Chondrocyte (in vitro differentiated cells): ENCODE data around the gene CHRDL2. TPM values are rescaled to one million over a fixed set of nuclear protein-coding genes. Genes with fewer than 3 reads are reported as not detected.

ENCODE experiments used
- DNase-seq: peaks from one replicate; pipeline ENCODE4 v3.0.0; 2021; ENCODE audit warnings: mixed read lengths, low spot score
- H3K27ac Mint-ChIP-seq: one replicate; pipeline ENCODE4 v1.8.0; 2021; ENCODE audit warnings: mild to moderate bottlenecking, moderate library complexity, mixed read lengths; ENCODE audit not compliant: unreplicated experiment
- H3K27me3 Mint-ChIP-seq: 2 replicates; pipeline ENCODE4 v1.8.0; 2021; ENCODE audit warnings: low read depth, mixed read lengths
- H3K36me3 Mint-ChIP-seq: 2 replicates; pipeline ENCODE4 v1.8.0; 2021; ENCODE audit warnings: low read depth, mixed read lengths
- H3K4me1 Mint-ChIP-seq: 2 replicates; pipeline ENCODE4 v1.8.0; 2021; ENCODE audit warnings: low read depth, mild to moderate bottlenecking, mixed read lengths
- H3K4me3 Mint-ChIP-seq: one replicate; pipeline ENCODE4 v1.8.0; 2021; ENCODE audit warnings: mild to moderate bottlenecking, moderate library complexity, mixed read lengths; ENCODE audit not compliant: unreplicated experiment
- H3K9me3 Mint-ChIP-seq: 2 replicates; pipeline ENCODE4 v1.8.0; 2021; ENCODE audit warnings: low read depth, mixed read lengths
- CTCF ChIP-seq: fragments of 200-600 bp; sonication (generic); IDR thresholded peaks from 2 replicates; pipeline ENCODE4 v1.5.0; 2021; ENCODE audit warnings: antibody characterized with exemption, mild to moderate bottlenecking, moderate library complexity
- total RNA-seq: library from RNA; stranded (reverse); gene quantifications from 3 replicates; pipeline ENCODE4 v1.2.1, GENCODE V29; 2021

The CHRDL2 gene
- total RNA-seq, 1 donor from 2014 or later: not detected

GRCh38 chr11:74677131-74677530 is 54.1 kb downstream of the CHRDL2 start:
- Mint-ChIP-seq H3K27ac (no peak overlapping the region), H3K27me3 (no peaks in the 10 kb centered on the region), H3K36me3 (no peaks in the 10 kb centered on the region), H3K4me1 (peaks cover 28% of the 10 kb centered on the region), H3K9me3 (peaks cover 4% of the 10 kb centered on the region), H3K4me3 (no peak overlapping the region)
- TF ChIP-seq CTCF: no peak
- no peak for DNase-seq

- Mint-ChIP-seq H3K27ac (no peak overlapping the region), H3K4me1 (peaks cover 29% of the 10 kb centered on the region), H3K4me3 (no peak overlapping the region), H3K36me3 (no peaks in the 10 kb centered on the region), H3K27me3 (no peaks in the 10 kb centered on the region), H3K9me3 (peaks cover 4% of the 10 kb centered on the region)
- DNase-seq: no peak
- no peak for TF ChIP-seq CTCF
Measured at GRCh38 chr11:74676596-74676995, 54.6 kb downstream of the CHRDL2 start.

GRCh38 chr11:74675761-74676160 is 55.5 kb downstream of the CHRDL2 start:
- no peak overlapping the region for H3K27ac Mint-ChIP-seq
- H3K4me3 Mint-ChIP-seq: no peak overlapping the region
- H3K27me3 Mint-ChIP-seq: no peaks in the 10 kb centered on the region
- no peak for TF ChIP-seq CTCF
- DNase-seq: no peak
- H3K4me1 Mint-ChIP-seq: peaks cover 30% of the 10 kb centered on the region
- H3K36me3 Mint-ChIP-seq: no peaks in the 10 kb centered on the region
- H3K9me3 Mint-ChIP-seq: peaks cover 4% of the 10 kb centered on the region

DNA sequence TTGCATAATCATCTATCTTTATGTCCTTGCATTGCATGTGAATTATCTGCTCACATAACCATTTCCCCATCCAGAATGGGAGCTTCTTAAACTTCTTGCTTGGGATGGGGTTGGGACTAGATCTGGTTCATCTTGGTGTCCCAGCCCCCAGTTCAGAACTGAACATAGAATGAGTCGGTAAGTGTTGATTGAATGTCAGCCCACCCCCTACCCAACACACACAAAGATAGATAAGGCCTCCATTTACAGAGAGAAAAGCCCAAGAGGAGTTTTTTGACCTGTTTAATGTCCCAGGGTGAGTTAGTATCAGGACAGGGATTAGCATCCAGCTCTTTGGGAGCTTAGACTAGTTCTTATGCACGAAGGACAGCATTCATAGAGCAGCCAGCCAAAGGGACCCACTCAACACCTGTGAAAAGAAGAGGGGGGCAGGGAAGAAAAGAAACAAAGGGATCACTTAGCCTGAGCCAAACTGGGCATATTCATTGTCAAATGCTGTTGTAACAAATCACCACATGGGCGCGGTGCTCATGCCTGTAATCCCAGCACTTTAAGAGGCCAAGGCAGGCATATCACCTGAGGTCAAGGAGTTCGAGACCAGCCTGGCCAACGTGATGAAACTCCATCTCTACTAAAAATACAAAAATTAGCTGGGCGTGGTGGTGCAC is 57.4 kb downstream of the CHRDL2 start:
- no peak for DNase-seq
- peak overlapping the region; percentile 100 for H3K27ac Mint-ChIP-seq
- H3K4me1 Mint-ChIP-seq: peaks cover 30% of the 10 kb centered on the region
- no peak for TF ChIP-seq CTCF
- peaks cover 4% of the 10 kb centered on the region for H3K9me3 Mint-ChIP-seq
- H3K36me3 Mint-ChIP-seq: no peaks in the 10 kb centered on the region
- H3K27me3 Mint-ChIP-seq: no peaks in the 10 kb centered on the region
- H3K4me3 Mint-ChIP-seq: no peak overlapping the region

DNA sequence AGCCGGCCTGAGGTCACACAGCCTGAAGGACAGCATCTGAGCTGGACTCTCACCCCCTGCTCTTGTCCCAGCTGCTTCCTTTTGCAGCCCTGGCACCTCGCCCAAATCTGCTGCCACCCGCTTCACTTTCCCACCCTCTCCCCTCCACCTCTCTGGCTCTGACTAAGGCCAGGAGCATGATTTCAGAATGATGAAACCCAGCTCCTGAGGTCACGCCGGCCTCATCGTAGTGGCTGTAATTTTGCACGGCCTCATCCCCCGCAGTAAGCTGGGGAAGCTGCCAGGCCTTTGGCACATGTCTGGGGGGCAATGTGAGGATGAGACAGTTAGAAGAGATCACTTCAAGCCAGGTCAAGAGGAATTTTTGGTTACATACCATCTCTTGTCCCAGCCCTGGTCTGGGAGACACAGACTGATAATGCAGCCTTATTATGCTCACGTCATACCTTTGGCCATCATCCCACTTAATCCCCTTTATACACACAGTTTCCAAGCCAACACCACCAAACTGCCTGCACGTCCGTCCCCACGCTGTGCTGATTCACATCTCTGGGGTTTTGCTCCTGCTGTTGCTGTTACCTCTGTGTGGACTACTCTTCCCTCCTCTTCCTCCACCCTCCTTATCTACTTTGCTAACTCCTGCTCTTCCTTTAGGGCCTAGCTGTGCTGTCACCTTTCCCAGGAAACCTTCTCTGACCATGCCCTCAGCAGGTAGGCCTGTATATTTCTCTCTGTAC is 58.1 kb downstream of the CHRDL2 start:
- no peaks in the 10 kb centered on the region for H3K36me3 Mint-ChIP-seq
- peak overlapping the region; percentile 100 for H3K27ac Mint-ChIP-seq
- DNase-seq: no peak
- H3K27me3 Mint-ChIP-seq: no peaks in the 10 kb centered on the region
- H3K4me3 Mint-ChIP-seq: peak overlapping the region; percentile 11
- peaks cover 30% of the 10 kb centered on the region for H3K4me1 Mint-ChIP-seq
- peak; percentile 6 for TF ChIP-seq CTCF
- peaks cover 4% of the 10 kb centered on the region for H3K9me3 Mint-ChIP-seq
